DMS153 treated with DMSO at 0.1 percent for 48 hours (cell line): ENCODE results near the gene LCN1.
"Not testable (repeated sequence)": the region's sequence is repeated elsewhere in the genome, so short reads cannot be mapped to it uniquely, and the experiment has no call there.

Source experiments
- DNase-seq: peaks from one replicate; lab custom pipeline; 2025; ENCODE audit not compliant: unreplicated experiment; lab: John Stamatoyannopoulos, UW

Gene LCN1

GRCh38 chr9:135522137-135522877 is 1.1 kb downstream of the LCN1 start:
- DNase-seq: no peak

GRCh38 chr9:135522931-135523330 is 1.7 kb downstream of the LCN1 start:
- DNase-seq: no peak

DNA sequence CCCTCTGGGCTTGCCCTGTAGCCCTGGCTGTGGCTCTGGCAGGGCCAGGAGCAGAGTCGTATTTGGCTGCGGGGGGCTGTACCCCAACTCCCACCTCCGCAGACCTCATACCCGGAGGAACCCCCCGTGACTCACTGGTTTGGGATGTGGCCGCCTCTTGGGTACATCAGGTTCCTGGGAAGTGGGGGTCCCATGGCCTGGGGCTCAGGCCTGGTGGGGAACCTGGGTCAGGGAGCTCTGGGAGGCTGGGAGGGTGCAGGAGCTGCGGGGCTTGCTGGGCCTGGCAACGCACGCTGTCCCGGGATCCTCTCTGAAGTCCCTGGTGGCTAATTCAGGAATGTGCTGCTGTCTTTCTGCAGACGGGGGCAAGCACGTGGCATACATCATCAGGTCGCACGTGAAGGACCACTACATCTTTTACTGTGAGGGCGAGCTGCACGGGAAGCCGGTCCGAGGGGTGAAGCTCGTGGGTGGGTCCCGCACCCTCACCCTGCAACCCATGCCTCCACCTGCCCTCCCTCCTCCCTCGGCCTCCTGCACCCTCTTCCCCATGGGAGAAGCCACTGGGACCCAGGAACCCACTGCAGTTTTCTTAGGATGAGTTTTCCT is 2.4 kb downstream of the LCN1 start:
- no peak for DNase-seq

DNA sequence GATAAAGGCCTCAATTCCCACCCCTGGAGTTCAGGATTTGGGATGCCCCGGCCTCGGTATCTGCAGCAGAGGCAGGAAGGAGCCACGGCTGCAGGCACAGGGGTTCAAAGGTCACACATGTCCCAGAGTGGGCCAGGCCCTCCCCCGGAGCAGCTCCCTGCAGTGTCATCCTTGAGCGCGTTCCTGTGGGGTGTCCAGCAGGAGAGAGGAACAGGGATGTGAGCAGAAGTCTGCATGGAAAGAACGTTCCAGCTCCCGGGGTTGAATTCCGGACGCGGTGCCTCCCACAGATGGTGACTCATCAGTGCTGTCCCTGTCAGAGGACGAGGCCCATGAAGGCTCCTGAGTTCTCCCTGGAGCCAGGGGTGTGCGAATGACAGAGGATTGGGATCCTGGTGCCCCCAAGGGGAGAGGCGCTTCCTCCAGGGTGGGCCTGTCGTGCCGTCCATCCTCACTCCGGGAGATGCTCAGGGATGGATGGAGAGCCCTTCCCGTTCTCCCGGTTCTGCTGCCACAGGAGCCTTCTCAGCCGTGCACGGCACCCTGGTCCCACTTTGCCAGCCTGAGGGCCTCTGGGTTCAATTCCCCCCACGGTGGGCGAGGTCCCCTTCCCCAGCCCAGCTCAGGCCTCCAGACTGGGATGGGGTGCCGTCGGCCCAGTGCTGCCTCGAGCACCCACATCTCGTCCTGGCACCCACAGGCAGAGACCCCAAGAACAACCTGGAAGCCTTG is 3.1 kb downstream of the LCN1 start:
- DNase-seq: no peak

DNA sequence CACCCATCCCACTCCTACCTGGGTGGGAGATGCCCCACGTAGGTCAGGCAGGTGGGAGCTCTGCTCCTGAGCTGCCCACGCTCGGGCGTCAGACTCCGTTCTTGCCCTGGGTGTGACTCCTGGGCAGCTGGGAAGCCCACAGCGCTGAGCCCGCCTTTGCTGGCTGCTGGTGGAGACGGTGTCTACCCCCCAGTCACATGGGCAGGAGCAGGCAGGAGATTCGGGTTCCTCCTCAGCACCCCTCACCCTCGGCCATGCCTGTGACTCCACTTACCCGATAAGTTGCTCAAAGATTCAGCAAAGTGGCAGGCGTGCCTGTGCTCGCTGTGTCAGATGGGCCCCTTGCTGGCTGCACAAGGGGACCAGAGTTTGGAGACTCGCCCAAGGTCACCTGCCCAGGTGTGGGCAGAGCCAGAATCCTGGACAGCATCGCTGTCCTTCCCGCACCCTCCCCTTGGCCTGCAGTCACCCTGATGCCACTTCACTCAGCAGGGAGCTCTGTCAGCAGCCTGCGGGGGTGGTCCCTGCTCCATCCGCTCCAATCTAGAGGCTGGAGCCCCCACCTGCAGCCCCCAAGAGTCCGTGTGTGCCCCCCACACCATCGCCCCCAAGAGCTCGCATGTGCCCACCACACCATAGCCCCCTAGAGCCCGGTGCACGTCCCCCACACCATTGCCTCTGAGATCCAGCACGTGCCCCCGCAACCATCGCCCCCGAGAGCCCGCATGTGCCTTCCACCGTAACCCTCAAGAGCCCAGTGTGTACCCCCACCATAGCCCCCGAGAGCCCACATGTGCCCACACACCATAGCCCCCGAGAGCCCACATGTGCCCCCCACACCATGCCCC is 4.2 kb downstream of the LCN1 start:
- DNase-seq: no peak

DNA sequence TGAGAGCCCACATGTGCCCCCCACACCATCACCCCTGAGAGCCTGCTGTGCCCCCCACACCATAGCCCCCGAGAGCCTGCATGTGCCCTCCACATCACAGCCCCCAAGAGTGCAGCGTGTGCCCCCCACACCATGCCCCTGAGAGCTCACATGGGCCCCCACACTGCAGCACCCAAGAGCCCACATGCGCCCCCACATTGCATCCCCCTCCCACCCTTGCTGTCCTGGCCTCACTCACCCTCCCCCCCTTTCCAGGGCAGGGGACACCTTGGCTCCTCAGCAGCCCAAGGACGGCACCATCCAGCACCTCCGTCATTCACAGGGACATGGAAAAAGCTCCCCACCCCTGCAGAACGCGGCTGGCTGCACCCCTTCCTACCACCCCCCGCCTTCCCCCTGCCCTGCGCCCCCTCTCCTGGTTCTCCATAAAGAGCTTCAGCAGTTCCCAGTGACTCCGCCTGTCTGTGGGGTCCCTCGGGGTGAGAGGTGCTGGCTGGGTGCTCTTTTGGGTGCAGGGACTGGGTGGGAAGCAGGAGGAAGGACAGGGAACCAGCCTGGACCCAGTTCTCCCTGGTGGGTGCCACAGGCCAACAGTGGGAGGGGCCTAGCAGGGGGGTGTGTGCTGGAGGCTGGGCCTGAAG is 5.0 kb downstream of the LCN1 start:
- no peak for DNase-seq

GRCh38 chr9:135526730-135527571 is 5.7 kb downstream of the LCN1 start:
- DNase-seq: no peak

GRCh38 chr9:135528842-135529435 is 7.7 kb downstream of the LCN1 start:
- DNase-seq: not testable (repeated sequence)

GRCh38 chr9:135530146-135530545 is 8.9 kb downstream of the LCN1 start:
- DNase-seq: no peak

GRCh38 chr9:135531096-135531495 is 9.9 kb downstream of the LCN1 start:
- no peak for DNase-seq

DNA sequence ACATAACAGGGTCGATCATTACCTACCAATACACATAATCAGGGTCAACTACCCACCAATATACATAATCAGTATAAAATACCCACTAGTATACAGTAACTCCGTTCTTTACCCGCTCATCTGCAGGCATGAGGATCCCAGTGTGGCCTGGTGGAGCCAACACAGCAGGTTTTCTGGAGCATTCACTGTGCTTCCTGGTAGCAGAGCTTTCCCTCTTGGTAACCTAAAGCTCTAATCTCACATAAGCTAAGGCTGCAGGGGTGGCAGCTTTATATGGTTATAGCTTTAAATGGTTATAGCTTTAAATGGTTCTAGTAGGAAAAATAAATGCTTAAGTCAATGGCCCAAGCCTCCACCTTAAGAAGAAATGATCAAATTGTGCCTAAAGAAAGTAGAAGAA is 11.9 kb downstream of the LCN1 start:
- DNase-seq: no peak

DNA sequence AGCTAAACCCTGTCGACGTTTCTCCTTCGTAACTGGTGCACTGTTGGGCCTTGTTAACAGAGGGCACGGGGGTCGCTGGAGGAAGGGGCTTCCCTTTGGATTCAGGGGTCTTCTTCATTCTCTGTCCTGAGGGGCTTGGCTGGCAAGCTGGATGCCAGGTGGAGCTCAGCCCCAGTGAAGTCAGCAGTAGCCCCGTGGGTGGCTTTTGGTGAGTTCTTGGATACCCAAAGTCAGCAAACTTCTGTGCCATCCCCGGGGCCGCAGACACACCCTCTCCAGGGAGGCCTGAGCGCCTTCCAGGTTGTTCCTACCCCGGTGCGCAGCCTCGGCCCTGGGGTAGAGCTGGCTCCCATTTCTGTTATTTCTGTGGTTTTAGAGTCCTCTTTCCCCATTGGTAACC is 12.4 kb downstream of the LCN1 start:
- DNase-seq: no peak

- not testable (repeated sequence) for DNase-seq
Measured at GRCh38 chr9:135534192-135534711, 13.0 kb downstream of the LCN1 start.

- not testable (repeated sequence) for DNase-seq
Measured at GRCh38 chr9:135534826-135535225, 13.6 kb downstream of the LCN1 start.

- not testable (repeated sequence) for DNase-seq
Measured at GRCh38 chr9:135535631-135536030, 14.4 kb downstream of the LCN1 start.

DNA sequence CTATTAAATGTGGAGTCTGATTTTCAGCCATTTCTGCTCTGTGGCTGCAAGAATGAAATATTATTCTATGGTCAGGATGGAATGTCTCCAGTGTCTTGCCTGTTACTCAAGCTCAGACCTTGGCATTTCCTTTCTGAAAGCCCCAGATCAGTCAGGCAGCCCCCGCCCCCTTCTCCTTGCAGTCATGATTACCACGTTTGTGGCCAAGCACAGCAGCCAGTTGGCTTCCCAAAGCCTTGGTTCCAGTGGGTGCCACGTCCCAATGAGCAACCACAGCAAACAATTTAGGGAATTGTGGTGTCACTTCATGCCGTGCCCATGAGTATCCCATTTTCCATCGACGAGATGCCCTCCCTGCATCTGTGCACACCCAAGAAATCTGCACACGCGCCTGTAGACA is 15.0 kb downstream of the LCN1 start:
- no peak for DNase-seq

GRCh38 chr9:135543262-135543894 is 22.1 kb downstream of the LCN1 start:
- DNase-seq: not testable (repeated sequence)

DNA sequence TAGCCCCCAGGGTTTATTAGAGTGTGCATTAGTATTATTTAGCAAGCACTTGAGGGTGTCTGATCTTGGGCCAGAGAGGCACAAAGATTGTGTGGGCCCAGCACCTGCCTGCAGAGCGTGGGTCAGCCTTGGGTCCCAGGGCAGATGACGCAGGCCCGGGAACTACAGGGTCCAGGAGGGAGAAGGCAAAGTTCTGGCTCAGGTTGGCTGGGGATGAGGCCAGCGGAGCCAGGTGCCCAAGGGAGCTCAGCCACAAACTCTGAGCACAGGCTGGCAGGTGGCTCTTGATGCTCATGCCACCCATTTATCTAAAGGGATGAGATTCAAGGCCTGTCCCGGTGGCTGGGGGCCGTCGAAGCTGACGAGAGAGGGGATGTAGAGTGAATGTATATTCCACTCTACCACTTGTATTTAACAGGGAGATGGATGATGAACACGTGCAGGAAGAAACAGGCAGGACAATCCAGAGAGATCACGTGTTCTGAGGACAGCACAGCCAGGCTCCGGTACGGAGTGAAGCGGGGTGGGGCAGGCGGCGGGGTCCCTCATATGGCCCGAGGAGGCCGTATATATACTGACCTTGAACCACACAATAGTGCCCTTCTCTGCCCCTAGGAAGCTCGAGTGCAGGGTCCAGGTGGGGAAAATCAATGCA is 23.9 kb downstream of the LCN1 start:
- no peak for DNase-seq
